ENCODE data around the gene MPC1L.
A peak's percentile ranks its signal among the peaks of the same experiment; 100 is the strongest.
"Not testable (repeated sequence)": the region's sequence is repeated elsewhere in the genome, so short reads cannot be mapped to it uniquely, and the experiment has no call there.

MPC1L gene
- total RNA-seq, result 0 reads per million in 2 experiments

- no peak for DNase-seq (ENCODE audit: low read depth)
These were observed at the start of gene MPC1L for GRCh38 chrX:40623139-40623536. Gene MPC1L, plus strand, starts transcription at chrX:40623428. Its CDS starts 138 bp downstream, at chrX:40623566.

- DNase-seq (ENCODE audit: low read depth), result peak; percentile 12
These were observed 49.5 kb upstream of the MPC1L start for GRCh38 chrX:40573763-40574162.

GRCh38 chrX:40575411-40575810 is 47.8 kb upstream of the MPC1L start:
- DNase-seq (ENCODE audit: low read depth), result not testable (repeated sequence)

- no peak for DNase-seq (ENCODE audit: low read depth)
These were observed 46.9 kb upstream of the MPC1L start for GRCh38 chrX:40576291-40576690.

GRCh38 chrX:40578039-40578695 is 45.1 kb upstream of the MPC1L start:
- no peak for DNase-seq (ENCODE audit: low read depth)

GRCh38 chrX:40579141-40579540 is 44.1 kb upstream of the MPC1L start:
- no peak for DNase-seq (ENCODE audit: low read depth)

GRCh38 chrX:40579900-40580536 is 43.2 kb upstream of the MPC1L start:
- DNase-seq (ENCODE audit: low read depth), result no peak

- DNase-seq (ENCODE audit: low read depth), result peak; percentile 82
These were observed 42.5 kb upstream of the MPC1L start, which contains the start of gene ATP6AP2 for GRCh38 chrX:40580537-40581335. Gene ATP6AP2, plus strand, starts transcription at chrX:40580970. Its CDS starts 96 bp downstream, at chrX:40581066.

GRCh38 chrX:40581336-40581920 is 41.8 kb upstream of the MPC1L start:
- no peak for DNase-seq (ENCODE audit: low read depth)

- not testable (repeated sequence) for DNase-seq (ENCODE audit: low read depth)
These were observed 41.0 kb upstream of the MPC1L start for GRCh38 chrX:40582178-40582577.

GRCh38 chrX:40582811-40583210 is 40.4 kb upstream of the MPC1L start:
- DNase-seq (ENCODE audit: low read depth), result no peak

- DNase-seq (ENCODE audit: low read depth), result not testable (repeated sequence)
These were observed 35.6 kb upstream of the MPC1L start for GRCh38 chrX:40587623-40588022.

- not testable (repeated sequence) for DNase-seq (ENCODE audit: low read depth)
These were observed 33.5 kb upstream of the MPC1L start for GRCh38 chrX:40589616-40590321.

GRCh38 chrX:40603446-40603845 is 19.8 kb upstream of the MPC1L start:
- no peak for DNase-seq (ENCODE audit: low read depth)

GRCh38 chrX:40607381-40607780 is 15.8 kb upstream of the MPC1L start:
- no peak for DNase-seq (ENCODE audit: low read depth)

- no peak for DNase-seq (ENCODE audit: low read depth)
These were observed 10.7 kb upstream of the MPC1L start for GRCh38 chrX:40612511-40612910.

- no peak for DNase-seq (ENCODE audit: low read depth)
These were observed 7.3 kb upstream of the MPC1L start for GRCh38 chrX:40615976-40616375.

GRCh38 chrX:40617566-40617965 is 5.7 kb upstream of the MPC1L start:
- no peak for DNase-seq (ENCODE audit: low read depth)

GRCh38 chrX:40622479-40623138 is 619 bp upstream of the MPC1L start:
- DNase-seq (ENCODE audit: low read depth), result no peak

- no peak for DNase-seq (ENCODE audit: low read depth)
These were observed 437 bp downstream of the MPC1L start for GRCh38 chrX:40623665-40624064.

- DNase-seq (ENCODE audit: low read depth), result no peak
These were observed 2.1 kb downstream of the MPC1L start for GRCh38 chrX:40625294-40625693.

All from T follicular helper cell (primary cell).